ENCODE results near the gene SNHG17. TPM values are rescaled to one million over a fixed set of nuclear protein-coding genes. Genes with fewer than 3 reads are reported as not detected.
"Not testable (repeated sequence)": the region's sequence is repeated elsewhere in the genome, so short reads cannot be mapped to it uniquely, and the experiment has no call there.

Gene SNHG17
- 18.9 and 24.2 TPM in 2 replicates for total RNA-seq (2014; rRNA removed; shearing (Covaris generic))

- peak; percentile 93 for DNase-seq (ENCODE audit: low read depth)
Measured at GRCh38 chr20:38434770-38435554, at the start of gene SNHG17. Gene SNHG17 (minus strand): TSS chr20:38435328.

GRCh38 chr20:38479596-38479995 is 44.5 kb upstream of the SNHG17 start:
- DNase-seq (ENCODE audit: low read depth): no peak

- no peak for DNase-seq (ENCODE audit: low read depth)
Measured at GRCh38 chr20:38477747-38478146, 42.6 kb upstream of the SNHG17 start.

- DNase-seq (ENCODE audit: low read depth): peak; percentile 21
Measured at GRCh38 chr20:38473367-38473795, 38.3 kb upstream of the SNHG17 start.

GRCh38 chr20:38472513-38473366 is 37.6 kb upstream of the SNHG17 start, which contains the start of gene RALGAPB:
Gene RALGAPB (plus strand): TSS chr20:38472843. CDS start chr20:38488433, 15,590 bp downstream.
- DNase-seq (ENCODE audit: low read depth): peak; percentile 99

- DNase-seq (ENCODE audit: low read depth): no peak
Measured at GRCh38 chr20:38471987-38472512, 36.9 kb upstream of the SNHG17 start.

GRCh38 chr20:38471245-38471644 is 36.1 kb upstream of the SNHG17 start:
- DNase-seq (ENCODE audit: low read depth): no peak

- no peak for DNase-seq (ENCODE audit: low read depth)
Measured at GRCh38 chr20:38466983-38467382, 31.9 kb upstream of the SNHG17 start.

GRCh38 chr20:38466171-38466570 is 31.0 kb upstream of the SNHG17 start:
- no peak for DNase-seq (ENCODE audit: low read depth)

GRCh38 chr20:38461569-38461968 is 26.4 kb upstream of the SNHG17 start:
- not testable (repeated sequence) for DNase-seq (ENCODE audit: low read depth)

- DNase-seq (ENCODE audit: low read depth): not testable (repeated sequence)
Measured at GRCh38 chr20:38461167-38461566, 26.0 kb upstream of the SNHG17 start.

- not testable (repeated sequence) for DNase-seq (ENCODE audit: low read depth)
Measured at GRCh38 chr20:38460631-38461030, 25.5 kb upstream of the SNHG17 start.

GRCh38 chr20:38460040-38460623 is 25.0 kb upstream of the SNHG17 start:
- peak; percentile 84 for DNase-seq (ENCODE audit: low read depth)

GRCh38 chr20:38458314-38458713 is 23.2 kb upstream of the SNHG17 start:
- DNase-seq (ENCODE audit: low read depth): no peak

GRCh38 chr20:38454556-38455473 is 19.7 kb upstream of the SNHG17 start:
- no peak for DNase-seq (ENCODE audit: low read depth)

GRCh38 chr20:38453941-38454340 is 18.8 kb upstream of the SNHG17 start:
- DNase-seq (ENCODE audit: low read depth): no peak

GRCh38 chr20:38452880-38453624 is 17.9 kb upstream of the SNHG17 start:
- peak; percentile 46 for DNase-seq (ENCODE audit: low read depth)

- peak; percentile 81 for DNase-seq (ENCODE audit: low read depth)
Measured at GRCh38 chr20:38450412-38450975, 15.4 kb upstream of the SNHG17 start.

- DNase-seq (ENCODE audit: low read depth): no peak
Measured at GRCh38 chr20:38449046-38449445, 13.9 kb upstream of the SNHG17 start.

Measured in Daoy (cell line).